ENCODE data around the gene KLHDC8A. TPM values are rescaled to one million over a fixed set of nuclear protein-coding genes. Genes with fewer than 3 reads are reported as not detected.

Gene KLHDC8A
- total and polyA plus RNA-seq, 2 of the 4 experiments (the other 2 are of a cell fraction) = not detected

DNA sequence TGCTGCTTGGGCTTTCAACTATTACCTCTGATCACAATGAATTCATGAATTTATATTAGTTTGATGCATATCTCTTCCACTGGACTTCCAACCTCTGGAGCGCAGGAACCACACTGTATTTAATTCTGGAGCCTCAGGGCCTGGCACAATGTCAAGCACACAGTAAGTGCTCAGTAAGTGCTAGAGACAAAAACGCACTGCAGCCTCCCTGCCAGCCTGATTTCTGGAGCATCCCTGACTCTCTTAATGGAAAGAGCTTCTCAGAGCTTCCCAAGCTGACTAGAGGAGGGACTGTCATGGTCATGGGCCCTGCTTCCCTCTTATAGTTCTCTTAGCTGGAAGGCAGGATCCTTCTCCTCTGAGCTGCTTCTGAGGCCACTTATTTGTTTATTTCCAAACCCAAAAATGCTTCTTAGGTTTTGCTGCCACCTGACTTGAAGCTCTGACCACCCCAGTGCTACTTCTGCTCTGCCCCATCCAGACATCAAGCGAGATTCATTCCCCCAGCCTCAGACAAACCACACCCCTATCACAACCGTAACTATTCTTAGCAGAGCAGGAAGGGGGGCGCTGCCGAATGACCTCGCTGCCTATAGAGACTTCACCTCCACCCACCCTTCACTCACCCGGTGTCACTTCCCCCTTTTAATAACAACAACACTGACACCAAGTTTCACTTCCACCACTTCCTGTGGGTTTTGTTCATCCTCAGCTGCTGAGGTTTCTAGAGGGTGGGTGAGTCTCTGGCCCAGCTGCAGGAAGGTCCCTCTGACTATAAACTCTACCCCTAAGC is 68.8 kb downstream of the KLHDC8A start:
- Histone ChIP-seq H3K23ac (ENCODE audit: low read depth, low read length) (peak overlapping the region; percentile 64), H3K56ac (ENCODE audit: extremely low read depth, insufficient read depth, low read length) (no peak overlapping the region), H3K27me3 (ENCODE audit: control insufficient read depth, insufficient read depth, low read length) (no peaks in the 10 kb centered on the region), H3K27ac (ENCODE audit: insufficient read depth, low read length) (peak overlapping the region; percentile 44), H3K4me3 (ENCODE audit: insufficient read depth, low read depth, low read length) (no peak overlapping the region), H2BK120ac (ENCODE audit: low read depth, low read length) (peak overlapping the region; percentile 94), H3K9me1 (ENCODE audit: insufficient read depth, low read length) (peaks cover 49% of the 10 kb centered on the region), H3K4me2 (ENCODE audit: low read depth, low read length) (no peak overlapping the region), H3K18ac (ENCODE audit: low read depth, low read length) (peak overlapping the region; percentile 26), H3K36me3 (ENCODE audit: control insufficient read depth, insufficient read depth, low read length) (no peaks in the 10 kb centered on the region), H4K8ac (ENCODE audit: low read depth in 2 of 2, low read length in 2 of 2) (peak overlapping the region; percentile 28 to 86), H2BK20ac (ENCODE audit: low read depth, low read length) (peak overlapping the region; percentile 92), H3K79me1 (ENCODE audit: low read depth in 1 of 2, low read length in 2 of 2) (peaks cover 0 to 42% of the 10 kb centered on the region in 2 experiments; a peak in 3 of 4 replicates), H4K91ac (ENCODE audit: insufficient read depth, low read depth, low read length) (peak overlapping the region; percentile 67), H3K14ac (replicated peaks; ENCODE audit: low read depth, low read length) (peak overlapping the region; percentile 5), H4K5ac (ENCODE audit: low read depth, low read length) (peak overlapping the region; percentile 56), H2AFZ (replicated peaks; ENCODE audit: low read length, poor library complexity) (peak overlapping the region; percentile 85), H3K4me1 (ENCODE audit: control insufficient read depth, insufficient read depth, low read length) (peaks cover 38% of the 10 kb centered on the region), H2AK9ac (replicated peaks; ENCODE audit: low read depth, low read length, poor library complexity) (peak overlapping the region; percentile 88), H2BK5ac (ENCODE audit: low read depth, low read length, poor library complexity, severe bottlenecking) (peak overlapping the region; percentile 66), H4K20me1 (ENCODE audit: insufficient read depth, low read length) (no peaks in the 10 kb centered on the region), H3K4ac (ENCODE audit: low read depth, low read length) (peak overlapping the region; percentile 92), H3K9me3 (ENCODE audit: control insufficient read depth, insufficient read depth, low read length) (no peaks in the 10 kb centered on the region), H3K9ac (ENCODE audit: low read depth, low read length) (peak overlapping the region; percentile 8; the same call in 1 of the 2 replicates), H2AK5ac (ENCODE audit: low read depth, low read length) (peak overlapping the region; percentile 97), H2BK15ac (ENCODE audit: low read depth, low read length) (peak overlapping the region; percentile 69)
- ATAC-seq (ENCODE audit: low read depth) (no peak), DNase-seq (peak; percentile 59)
- in situ Hi-C loops (cut with MboI; ENCODE audit: low sequenced_read_pairs) = no loop called here
- ChIA-PET CTCF (interaction anchor here (1.4 to 1.5 kb wide), 2 partner anchors 29 to 38 kb away, joined by 3 to 4 read pairs; no protein-coding TSS in a partner anchor), POLR2A (ENCODE audit: unreplicated experiment) (interaction anchor here (0.7 kb wide), 1 partner anchor 29 kb away, joined by 3 read pairs; no protein-coding TSS in a partner anchor)
- dilution Hi-C loops (cut with HindIII; ENCODE audit: low sequenced_read_pairs, unreplicated experiment) = no loop called here
- WGBS, 2 experiments (ENCODE audit: extremely low coverage in 2 of 2, insufficient read length in 1 of 2) = 17% methylated on average over 1 of the region's 8 CpGs; no CpG with 5 or more reads in 1 of the 2 experiments
- BruUV-seq (replicated peaks) = no TSS peak
- intact Hi-C loops (cut with micrococcal nuclease) = no loop called here
- TF ChIP-seq MAFK (IDR thresholded peaks at IDR 0.05; ENCODE audit: low read depth, low read length) = no peak
- no peak for TF ChIP-seq RAD21 (IDR thresholded peaks at IDR 0.05; ENCODE audit: low read length)
- no peak for TF ChIP-seq NFE2L2 (IDR thresholded peaks at IDR 0.05; ENCODE audit: low read depth, low read length)
- no peak for TF ChIP-seq RCOR1 (IDR thresholded peaks at IDR 0.05; ENCODE audit: insufficient replicate concordance, low read length)
- TF ChIP-seq RFX5 (IDR thresholded peaks at IDR 0.05; ENCODE audit: low read depth, low read length) = no peak
- TF ChIP-seq BHLHE40 (IDR thresholded peaks at IDR 0.05; ENCODE audit: low read depth, low read length) = no peak
- TF ChIP-seq POLR2A (IDR thresholded peaks at IDR 0.05; ENCODE audit: low read depth, low read length) = no peak
- TF ChIP-seq FOS (IDR thresholded peaks at IDR 0.05; ENCODE audit: low read depth, low read length) = no peak
- TF ChIP-seq USF2 (IDR thresholded peaks at IDR 0.05; ENCODE audit: low read depth, low read length) = no peak
- no peak for TF ChIP-seq MAZ (IDR thresholded peaks at IDR 0.05; ENCODE audit: borderline replicate concordance, low read depth, low read length)
- TF ChIP-seq, protein P1, sequence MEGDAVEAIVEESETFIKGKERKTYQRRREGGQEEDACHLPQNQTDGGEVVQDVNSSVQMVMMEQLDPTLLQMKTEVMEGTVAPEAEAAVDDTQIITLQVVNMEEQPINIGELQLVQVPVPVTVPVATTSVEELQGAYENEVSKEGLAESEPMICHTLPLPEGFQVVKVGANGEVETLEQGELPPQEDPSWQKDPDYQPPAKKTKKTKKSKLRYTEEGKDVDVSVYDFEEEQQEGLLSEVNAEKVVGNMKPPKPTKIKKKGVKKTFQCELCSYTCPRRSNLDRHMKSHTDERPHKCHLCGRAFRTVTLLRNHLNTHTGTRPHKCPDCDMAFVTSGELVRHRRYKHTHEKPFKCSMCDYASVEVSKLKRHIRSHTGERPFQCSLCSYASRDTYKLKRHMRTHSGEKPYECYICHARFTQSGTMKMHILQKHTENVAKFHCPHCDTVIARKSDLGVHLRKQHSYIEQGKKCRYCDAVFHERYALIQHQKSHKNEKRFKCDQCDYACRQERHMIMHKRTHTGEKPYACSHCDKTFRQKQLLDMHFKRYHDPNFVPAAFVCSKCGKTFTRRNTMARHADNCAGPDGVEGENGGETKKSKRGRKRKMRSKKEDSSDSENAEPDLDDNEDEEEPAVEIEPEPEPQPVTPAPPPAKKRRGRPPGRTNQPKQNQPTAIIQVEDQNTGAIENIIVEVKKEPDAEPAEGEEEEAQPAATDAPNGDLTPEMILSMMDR (conservative IDR thresholded peaks at IDR 0.05; ENCODE audit: low read depth, low read length) = no peak
- no peak for TF ChIP-seq CEBPB (IDR thresholded peaks at IDR 0.05; ENCODE audit: low read depth, low read length)
- TF ChIP-seq CHD1 (IDR thresholded peaks at IDR 0.05; ENCODE audit: low read depth, low read length) = no peak
- TF ChIP-seq, protein P2, sequence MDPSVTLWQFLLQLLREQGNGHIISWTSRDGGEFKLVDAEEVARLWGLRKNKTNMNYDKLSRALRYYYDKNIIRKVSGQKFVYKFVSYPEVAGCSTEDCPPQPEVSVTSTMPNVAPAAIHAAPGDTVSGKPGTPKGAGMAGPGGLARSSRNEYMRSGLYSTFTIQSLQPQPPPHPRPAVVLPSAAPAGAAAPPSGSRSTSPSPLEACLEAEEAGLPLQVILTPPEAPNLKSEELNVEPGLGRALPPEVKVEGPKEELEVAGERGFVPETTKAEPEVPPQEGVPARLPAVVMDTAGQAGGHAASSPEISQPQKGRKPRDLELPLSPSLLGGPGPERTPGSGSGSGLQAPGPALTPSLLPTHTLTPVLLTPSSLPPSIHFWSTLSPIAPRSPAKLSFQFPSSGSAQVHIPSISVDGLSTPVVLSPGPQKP (IDR thresholded peaks at IDR 0.05; ENCODE audit: borderline replicate concordance, low read depth, low read length) = no peak

Measured in IMR-90 (cell line).